HG02623 (cell line): ENCODE measurements around the gene MPRIP.

Source experiments
- ATAC-seq: cut with Tn5 transposase; IDR thresholded peaks from one replicate; pipeline ENCODE4 v1.9.1; 2021; ENCODE audit warnings: moderate library complexity; ENCODE audit not compliant: unreplicated experiment

The MPRIP gene

DNA sequence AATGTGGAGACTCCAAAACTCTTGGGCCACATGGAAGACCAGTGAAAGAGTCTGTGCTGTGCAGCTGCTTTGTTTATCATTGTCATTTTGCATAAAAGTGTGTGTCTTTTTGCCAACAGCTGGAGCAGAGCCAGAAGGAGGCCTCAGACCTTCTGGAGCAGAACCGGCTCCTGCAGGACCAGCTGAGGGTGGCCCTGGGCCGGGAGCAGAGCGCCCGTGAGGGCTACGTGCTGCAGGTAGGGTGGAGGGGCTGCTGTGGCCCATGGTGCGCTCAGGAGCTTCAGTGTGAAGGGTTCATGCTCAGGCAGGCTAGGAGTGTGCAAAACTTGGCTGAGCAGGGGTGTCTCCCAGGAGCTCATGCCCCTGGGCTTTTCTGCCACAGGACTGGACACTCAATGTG lies 118.9 kb downstream of the MPRIP start:
- no peak for ATAC-seq

- ATAC-seq, result no peak
Measured at GRCh38 chr17:17161759-17162158, 119.5 kb downstream of the MPRIP start.

DNA sequence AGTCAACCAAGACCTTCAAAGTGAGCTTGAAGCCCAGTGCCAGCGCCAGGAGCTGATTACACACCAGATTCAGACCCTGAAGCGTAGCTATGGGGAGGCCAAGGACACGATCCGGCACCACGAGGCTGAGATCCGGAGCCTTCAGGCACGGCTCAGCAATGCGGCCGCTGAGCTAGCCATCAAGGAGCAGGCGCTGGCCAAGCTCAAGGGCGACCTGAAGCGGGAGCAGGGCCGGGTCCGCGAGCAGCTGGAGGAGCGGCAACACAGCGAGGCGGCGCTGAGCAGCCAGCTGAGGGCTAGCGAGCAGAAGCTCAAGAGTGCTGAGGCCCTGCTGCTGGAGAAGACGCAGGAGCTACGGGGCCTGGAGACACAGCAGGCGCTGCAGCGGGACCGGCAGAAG lies 121.9 kb downstream of the MPRIP start:
- no peak for ATAC-seq

GRCh38 chr17:17164676-17165075 lies 122.4 kb downstream of the MPRIP start:
- ATAC-seq, result no peak

- no peak for ATAC-seq
Measured at GRCh38 chr17:17165666-17166308, 123.5 kb downstream of the MPRIP start.

- ATAC-seq, result no peak
Measured at GRCh38 chr17:17166446-17166845, 124.2 kb downstream of the MPRIP start.

- ATAC-seq, result no peak
Measured at GRCh38 chr17:17167356-17167755, 125.1 kb downstream of the MPRIP start.

- no peak for ATAC-seq
Measured at GRCh38 chr17:17167986-17168385, 125.7 kb downstream of the MPRIP start.

DNA sequence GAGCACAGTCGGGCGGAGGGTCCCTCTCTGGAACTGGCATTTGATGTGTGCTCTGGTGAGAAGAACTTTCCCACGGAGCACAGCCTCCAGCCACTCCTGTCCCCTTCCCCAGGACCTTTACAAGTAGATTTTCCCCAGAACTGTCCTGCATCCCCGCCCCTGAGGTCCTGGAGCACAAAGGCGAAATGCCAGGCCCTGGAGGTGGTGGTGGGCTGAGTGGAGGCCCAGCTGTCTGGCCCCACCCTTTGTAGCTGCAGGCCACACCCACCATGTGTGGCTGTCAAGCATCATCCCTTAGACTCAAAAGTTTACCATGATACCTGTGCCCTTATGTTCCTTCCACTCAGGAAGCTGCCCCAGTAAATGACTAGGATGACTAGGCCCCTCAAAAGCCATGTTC lies 126.1 kb downstream of the MPRIP start:
- no peak for ATAC-seq

DNA sequence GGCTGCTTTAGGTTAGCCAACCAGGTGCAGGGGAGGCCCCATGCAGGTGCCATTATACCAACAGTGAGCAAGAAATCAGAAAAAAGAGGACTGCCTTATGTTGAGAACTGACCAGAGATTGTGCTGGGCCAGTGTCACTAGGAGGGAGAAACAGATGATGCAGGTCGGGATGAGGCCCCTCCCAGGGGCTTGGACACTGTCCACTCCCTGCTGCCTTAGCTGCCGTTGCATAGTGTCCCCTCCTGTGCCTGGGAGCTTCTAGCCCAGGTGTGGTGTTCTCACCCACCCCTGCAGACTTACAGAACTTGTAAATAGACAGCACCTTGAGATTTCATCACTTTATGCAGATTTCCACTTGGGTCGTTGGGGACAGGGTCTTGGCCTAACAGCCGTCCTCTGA lies 127.1 kb downstream of the MPRIP start:
- ATAC-seq, result no peak

DNA sequence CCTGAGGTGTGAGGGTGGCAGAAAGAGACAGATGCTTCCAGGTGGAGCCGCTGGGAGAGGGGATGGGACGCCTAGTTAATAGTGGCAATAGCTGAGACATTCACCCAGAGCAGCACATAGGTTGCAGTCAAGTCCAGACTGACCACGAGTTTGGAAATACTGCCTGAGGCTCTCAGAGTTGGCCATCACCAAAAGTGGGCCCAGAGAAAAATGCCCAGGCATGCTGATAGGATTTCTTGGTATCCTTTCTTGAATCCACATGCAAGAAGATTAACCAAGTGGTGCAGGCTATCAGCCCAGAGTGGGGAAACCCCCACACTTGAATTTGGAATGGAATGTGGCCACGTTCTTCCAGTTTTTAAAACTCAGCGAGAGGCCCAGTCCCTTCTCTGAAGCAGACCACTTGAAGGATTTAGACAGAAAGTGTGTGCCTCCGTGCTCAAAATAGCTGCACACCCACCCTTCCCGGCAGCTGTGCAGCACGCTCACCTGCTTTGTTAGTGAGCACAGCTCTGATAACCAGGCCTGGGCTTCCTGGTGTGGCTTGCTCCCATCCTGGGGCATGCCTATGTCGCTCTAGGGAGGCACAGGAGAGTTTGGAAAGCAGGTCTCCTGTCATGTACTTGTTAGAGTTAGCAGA lies 128.2 kb downstream of the MPRIP start:
- no peak for ATAC-seq

DNA sequence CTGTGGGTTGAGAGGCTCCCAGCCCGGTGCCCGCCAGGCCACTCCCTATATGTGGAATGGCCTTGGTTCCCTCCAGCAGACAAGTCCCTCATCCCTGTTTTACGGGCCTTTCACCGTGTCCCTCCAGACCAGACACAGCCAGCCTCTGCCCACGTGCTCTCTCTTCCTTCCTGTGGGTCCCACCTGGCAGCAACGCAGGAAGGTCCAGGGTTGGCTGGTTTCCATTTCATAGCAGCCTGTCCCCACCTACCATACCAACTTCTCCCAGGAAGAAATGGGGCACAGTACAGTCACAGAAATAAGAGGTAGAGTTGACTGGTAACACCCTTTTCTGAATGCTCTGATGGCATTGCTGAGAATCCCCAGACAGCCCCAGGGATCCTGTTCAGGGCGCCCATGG lies 128.9 kb downstream of the MPRIP start:
- ATAC-seq, result no peak

DNA sequence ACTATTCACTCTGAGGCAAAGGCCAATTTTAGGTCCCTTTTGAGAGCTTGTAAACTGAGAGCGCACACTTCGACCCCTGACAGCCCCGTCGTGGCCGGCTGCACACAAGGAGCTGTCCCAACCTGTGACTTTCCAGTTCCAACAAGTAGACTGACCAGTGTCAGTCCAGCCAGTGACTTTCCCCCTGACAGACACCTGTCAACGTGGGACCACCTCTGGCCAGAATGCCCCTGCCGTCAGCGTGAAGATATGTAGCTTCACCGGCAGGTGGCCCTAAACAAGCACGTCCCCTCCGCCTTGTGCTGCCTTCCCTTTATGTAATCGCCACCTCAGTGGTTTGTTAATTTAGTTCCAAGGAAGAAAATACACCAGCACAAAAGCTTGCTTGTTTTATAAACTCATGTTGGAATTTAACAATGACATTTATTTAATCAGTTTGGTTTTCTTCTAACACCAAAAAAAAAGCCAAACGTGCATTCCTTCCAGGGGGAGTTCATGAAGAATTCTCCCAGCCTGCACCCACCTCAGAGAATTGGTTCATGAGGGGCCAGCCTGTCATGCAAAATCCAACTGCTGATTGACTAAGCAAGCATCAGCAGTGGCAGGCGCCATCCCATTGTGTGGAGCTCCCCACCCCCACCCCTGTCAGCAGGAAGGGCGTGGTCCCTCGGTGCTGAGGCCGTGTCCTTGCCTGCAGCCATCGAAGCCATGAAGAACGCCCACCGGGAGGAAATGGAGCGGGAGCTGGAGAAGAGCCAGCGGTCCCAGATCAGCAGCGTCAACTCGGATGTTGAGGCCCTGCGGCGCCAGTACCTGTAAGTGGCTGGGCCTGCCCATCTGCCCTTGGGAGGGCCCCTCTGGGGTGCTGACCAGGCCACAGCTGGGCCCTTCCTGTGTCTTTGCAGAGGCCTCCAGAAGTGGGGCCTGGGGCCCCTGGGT lies 130.0 kb downstream of the MPRIP start:
- ATAC-seq, result no peak

DNA sequence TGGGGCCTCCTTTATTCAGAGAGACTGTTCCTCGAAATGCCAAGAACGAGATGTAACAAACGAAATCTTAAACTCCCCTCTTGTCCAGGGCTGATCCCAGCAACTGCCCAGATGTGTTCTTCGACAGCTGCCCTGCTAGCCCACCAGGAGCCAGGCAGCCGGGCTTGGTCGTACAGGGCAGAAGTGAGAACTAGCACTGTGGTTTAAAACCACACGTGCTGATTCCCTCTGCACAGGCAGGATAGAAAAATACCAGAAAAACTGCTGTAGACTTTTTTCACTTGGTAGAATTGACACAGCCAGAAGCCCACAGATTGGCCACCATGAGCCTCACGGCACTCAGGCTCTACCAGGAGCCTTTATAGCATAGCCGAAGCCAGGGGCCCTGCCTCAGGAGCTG lies 130.7 kb downstream of the MPRIP start:
- ATAC-seq, result no peak

- no peak for ATAC-seq
Measured at GRCh38 chr17:17173921-17174320, 131.7 kb downstream of the MPRIP start.

- ATAC-seq, result no peak
Measured at GRCh38 chr17:17175340-17175739, 133.1 kb downstream of the MPRIP start.

GRCh38 chr17:17175917-17176316 lies 133.7 kb downstream of the MPRIP start:
- no peak for ATAC-seq

DNA sequence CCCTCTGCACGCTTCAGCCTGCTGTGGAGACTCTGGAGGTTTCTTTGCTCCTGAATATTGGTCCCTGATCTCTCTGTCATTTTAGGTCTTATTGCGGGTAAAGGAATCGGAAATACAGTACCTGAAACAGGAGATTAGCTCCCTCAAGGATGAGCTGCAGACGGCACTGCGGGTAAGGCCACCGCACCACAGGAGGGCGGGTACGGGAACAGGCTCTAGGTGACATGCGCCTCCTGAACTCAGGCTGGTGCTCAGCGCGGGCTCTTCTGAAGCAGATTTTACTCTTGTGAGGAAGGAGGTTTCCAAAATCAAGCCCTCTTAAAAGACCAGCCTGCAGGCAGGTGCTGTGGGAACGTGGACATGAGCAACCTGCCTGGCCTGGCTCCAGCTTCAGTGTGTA lies 134.1 kb downstream of the MPRIP start:
- ATAC-seq, result no peak

DNA sequence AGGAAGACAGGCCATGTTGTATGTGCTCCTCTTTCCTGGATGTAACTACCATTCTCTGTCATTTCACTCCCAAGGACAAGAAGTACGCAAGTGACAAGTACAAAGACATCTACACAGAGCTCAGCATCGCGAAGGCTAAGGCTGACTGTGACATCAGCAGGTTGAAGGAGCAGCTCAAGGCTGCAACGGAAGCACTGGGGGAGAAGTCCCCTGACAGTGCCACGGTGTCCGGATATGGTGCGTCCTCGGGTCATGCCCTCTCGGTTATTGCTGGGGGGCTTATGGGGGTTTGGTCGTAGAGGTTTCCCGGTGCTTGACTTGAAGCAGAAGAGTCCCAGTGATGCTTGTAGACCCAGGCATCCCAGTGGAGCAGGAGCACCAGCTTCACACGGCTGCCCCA lies 134.9 kb downstream of the MPRIP start:
- no peak for ATAC-seq

DNA sequence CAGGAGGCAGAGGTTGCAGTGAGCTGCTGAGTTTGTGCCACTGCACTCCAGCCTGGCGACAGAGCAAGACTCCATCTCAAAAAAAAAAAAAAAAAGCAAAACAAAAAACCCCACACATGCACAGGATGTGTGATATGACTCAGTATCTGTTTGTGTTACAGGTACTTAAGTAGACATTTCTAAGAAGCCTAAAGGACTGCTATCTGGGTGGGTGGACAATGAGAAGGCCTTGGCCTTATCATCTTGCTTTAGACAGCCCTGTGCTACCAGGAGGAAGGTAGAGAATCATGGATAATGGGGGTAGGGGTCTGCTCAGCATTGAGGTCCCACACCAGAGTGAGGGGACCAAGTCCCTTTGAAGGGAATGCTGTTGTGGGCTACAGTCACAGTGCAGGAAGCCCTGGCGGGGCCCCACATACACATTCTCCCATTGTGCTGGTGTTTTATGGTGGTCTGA lies 137.1 kb downstream of the MPRIP start:
- no peak for ATAC-seq

- ATAC-seq, result no peak
Measured at GRCh38 chr17:17180141-17180603, 137.9 kb downstream of the MPRIP start.
